SIG-M5 treated with dmso at 0.1 percent for 504 hours (cell line): Measurements from ENCODE around the gene ZCCHC8.

Experiments
- DNase-seq: peaks from one replicate; lab custom pipeline; 2025; ENCODE audit not compliant: unreplicated experiment; lab: John Stamatoyannopoulos, UW

ZCCHC8 gene

GRCh38 chr12:122500685-122501488 lies at the start of gene ZCCHC8:
Gene ZCCHC8 (minus strand): TSS chr12:122500932. CDS start chr12:122500840, 92 bp downstream.
- DNase-seq, result peak; percentile 100

GRCh38 chr12:122547330-122547729 lies 46.6 kb upstream of the ZCCHC8 start:
- no peak for DNase-seq

- DNase-seq, result no peak
Observed at GRCh38 chr12:122545855-122546254, 45.1 kb upstream of the ZCCHC8 start.

GRCh38 chr12:122544537-122544936 lies 43.8 kb upstream of the ZCCHC8 start:
- no peak for DNase-seq

- DNase-seq, result no peak
Observed at GRCh38 chr12:122538496-122538895, 37.8 kb upstream of the ZCCHC8 start.

- DNase-seq, result no peak
Observed at GRCh38 chr12:122537021-122537420, 36.3 kb upstream of the ZCCHC8 start.

- DNase-seq, result no peak
Observed at GRCh38 chr12:122533856-122534255, 33.1 kb upstream of the ZCCHC8 start.

- no peak for DNase-seq
Observed at GRCh38 chr12:122528992-122529391, 28.3 kb upstream of the ZCCHC8 start.

- no peak for DNase-seq
Observed at GRCh38 chr12:122528582-122528981, 27.9 kb upstream of the ZCCHC8 start.

- DNase-seq, result peak; percentile 52
Observed at GRCh38 chr12:122527478-122527944, 26.8 kb upstream of the ZCCHC8 start.

GRCh38 chr12:122526683-122527477 lies 26.1 kb upstream of the ZCCHC8 start, which contains the start of the genes KNTC1 and RSRC2:
Gene KNTC1 (plus strand): TSS chr12:122527249. CDS start chr12:122530064, 2,815 bp downstream.
Gene RSRC2 (minus strand): TSS chr12:122526936. CDS start chr12:122526853, 83 bp downstream.
- peak; percentile 100 for DNase-seq

GRCh38 chr12:122523846-122524718 lies 23.4 kb upstream of the ZCCHC8 start:
- DNase-seq, result no peak

- DNase-seq, result peak; percentile 82
Observed at GRCh38 chr12:122523280-122523679, 22.5 kb upstream of the ZCCHC8 start.

- DNase-seq, result no peak
Observed at GRCh38 chr12:122520676-122521075, 19.9 kb upstream of the ZCCHC8 start.

GRCh38 chr12:122519418-122519817 lies 18.7 kb upstream of the ZCCHC8 start:
- no peak for DNase-seq

- DNase-seq, result no peak
Observed at GRCh38 chr12:122518908-122519307, 18.2 kb upstream of the ZCCHC8 start.

- no peak for DNase-seq
Observed at GRCh38 chr12:122517877-122518276, 17.1 kb upstream of the ZCCHC8 start.

- DNase-seq, result no peak
Observed at GRCh38 chr12:122516544-122517361, 16.0 kb upstream of the ZCCHC8 start.

- no peak for DNase-seq
Observed at GRCh38 chr12:122515275-122515674, 14.5 kb upstream of the ZCCHC8 start.

- DNase-seq, result no peak
Observed at GRCh38 chr12:122513660-122514059, 12.9 kb upstream of the ZCCHC8 start.
